Fibroblast of lung (primary cell): ENCODE results near the gene AP1S1. TPM values are rescaled to one million over a fixed set of nuclear protein-coding genes. Genes with fewer than 3 reads are reported as not detected.

Source experiments
- DNase-seq, 2 donors: peaks; one replicate each; pipeline versions ENCODE4 v3.0.0 to v3.0.0-alpha.2; 2010; ENCODE audit warnings: low read depth in 2 of 2
- H2AFZ ChIP-seq: 2 replicates; pipeline ENCODE4 v1.5.1; 2012; ENCODE audit warnings: low read length, control low read depth, inconsistent platforms
- H3K27ac ChIP-seq: 2 replicates; pipeline ENCODE4 v1.5.1; 2011; ENCODE audit warnings: low read length, control low read depth; ENCODE audit not compliant: insufficient read depth
- H3K27me3 ChIP-seq: 2 replicates; pipeline ENCODE4 v1.5.1; 2011; ENCODE audit warnings: mild to moderate bottlenecking, low read length; ENCODE audit not compliant: control insufficient read depth, insufficient read depth
- H3K36me3 ChIP-seq: 2 replicates; pipeline ENCODE4 v1.5.1; 2011; ENCODE audit warnings: low read length; ENCODE audit not compliant: control insufficient read depth, insufficient read depth
- H3K4me1 ChIP-seq: 2 replicates; pipeline ENCODE4 v1.5.1; 2011; ENCODE audit warnings: low read length; ENCODE audit not compliant: control insufficient read depth, insufficient read depth; ENCODE audit errors: extremely low read depth
- H3K4me2 ChIP-seq: 2 replicates; pipeline ENCODE4 v1.5.1; 2011; ENCODE audit warnings: low read length, control low read depth; ENCODE audit not compliant: insufficient read depth; ENCODE audit errors: extremely low read depth
- H3K4me3 ChIP-seq, 4 experiments: fragments of 200-600 bp in 1 of 4; sonication (generic) in 1 of 4; replicated peaks in 1 of 4; 2 replicates each; pipeline ENCODE4 v1.5.1; 2011 to 2016; ENCODE audit warnings: low read length in 4 of 4, low read depth in 3 of 4, mild to moderate bottlenecking in 3 of 4, control low read depth in 2 of 4, inconsistent platforms in 1 of 4, mixed read lengths in 1 of 4; ENCODE audit not compliant: insufficient read depth in 1 of 4; ENCODE audit errors: control extremely low read depth in 1 of 4
- H3K79me2 ChIP-seq: 2 replicates; pipeline ENCODE4 v1.5.1; 2012; ENCODE audit warnings: mild to moderate bottlenecking, low read length, inconsistent platforms; ENCODE audit not compliant: control insufficient read depth, insufficient read depth
- H3K9ac ChIP-seq: 2 replicates; pipeline ENCODE4 v1.5.1; 2011; ENCODE audit warnings: mild to moderate bottlenecking, low read length, control low read depth; ENCODE audit not compliant: insufficient read depth
- H3K9me3 ChIP-seq: 2 replicates; pipeline ENCODE4 v1.5.1; 2012; ENCODE audit warnings: low read depth, low read length; ENCODE audit not compliant: control insufficient read depth, insufficient read depth
- H4K20me1 ChIP-seq: 2 replicates; pipeline ENCODE4 v1.5.1; 2011; ENCODE audit warnings: low read length; ENCODE audit not compliant: control insufficient read depth, insufficient read depth; ENCODE audit errors: extremely low read depth
- CTCF ChIP-seq, 2 donors: IDR thresholded peaks in 1 of 2; conservative IDR thresholded peaks in 1 of 2; 1 replicate in 1 of 2; 2 replicates in 1 of 2; pipeline ENCODE4 v1.5.1; 2011 to 2012; ENCODE audit warnings: low read length in 2 of 2, control low read depth in 1 of 2, inconsistent platforms in 1 of 2, low read depth in 1 of 2, mild to moderate bottlenecking in 1 of 2
- EZH2 ChIP-seq: IDR thresholded peaks from 2 replicates; pipeline ENCODE4 v1.5.1; 2012; ENCODE audit warnings: low read length, control low read depth, mild to moderate bottlenecking; ENCODE audit errors: missing control alignments
- polyA plus RNA-seq, 2 donors: library from polyadenylated mRNA; depleted of rRNA in 1 of 2; stranded (reverse) in 1 of 2; unstranded in 1 of 2; fragments of >200 nt; gene quantifications; 2 replicates each; pipeline ENCODE4 v1.2.1, GENCODE V29; 2011 to 2012; ENCODE audit warnings: missing spikeins in 1 of 2
- total RNA-seq: library from RNA; depleted of rRNA; stranded (reverse); fragments of >200 nt; gene quantifications from 2 replicates; pipeline ENCODE4 v1.2.1, GENCODE V29; 2014

Gene AP1S1
- total and polyA plus RNA-seq, 2 donors (not counting 1 experiment from before 2014, with no cell fraction given): 128 to 139 TPM

- Histone ChIP-seq H2AFZ (no peak overlapping the region), H4K20me1 (no peaks in the 10 kb centered on the region), H3K4me2 (no peak overlapping the region), H3K4me1 (peaks cover 7% of the 10 kb centered on the region), H3K79me2 (peaks cover 11% of the 10 kb centered on the region), H3K27ac (no peak overlapping the region), H3K36me3 (peaks cover 4% of the 10 kb centered on the region), H3K9ac (no peak overlapping the region), H3K4me3 (no peak overlapping the region), H3K9me3 (no peaks in the 10 kb centered on the region), H3K27me3 (no peaks in the 10 kb centered on the region)
- TF ChIP-seq EZH2 (no peak), CTCF (conservative IDR thresholded peaks at IDR 0.05 in 1 of 2, IDR thresholded peaks at IDR 0.05 in 1 of 2; ENCODE audit: low read depth in 1 of 2, low read length in 2 of 2) (no peak)
- DNase-seq: no peak
Measured at GRCh38 chr7:101151908-101152651, 2.2 kb upstream of the AP1S1 start.

GRCh38 chr7:101154693-101155102 is 422 bp downstream of the AP1S1 start:
- Histone ChIP-seq H3K27me3 (no peaks in the 10 kb centered on the region), H4K20me1 (no peaks in the 10 kb centered on the region), H3K27ac (peak overlapping the region; percentile 57), H3K4me2 (peak overlapping the region; percentile 98), H3K4me3 (peak overlapping the region; percentile 68 to 89 (median 82)), H3K4me1 (peaks cover 7% of the 10 kb centered on the region), H3K9ac (peak overlapping the region; percentile 63), H3K9me3 (no peaks in the 10 kb centered on the region), H3K36me3 (peaks cover 15% of the 10 kb centered on the region), H3K79me2 (peaks cover 11% of the 10 kb centered on the region), H2AFZ (peak overlapping the region; percentile 30)
- TF ChIP-seq EZH2: no peak
- no peak for DNase-seq

GRCh38 chr7:101155303-101155702 is 1.0 kb downstream of the AP1S1 start:
- TF ChIP-seq CTCF (conservative IDR thresholded peaks at IDR 0.05 in 1 of 2, IDR thresholded peaks at IDR 0.05 in 1 of 2; ENCODE audit: low read depth in 1 of 2, low read length in 2 of 2): no peak
- no peak for TF ChIP-seq EZH2
- Histone ChIP-seq H4K20me1 (no peaks in the 10 kb centered on the region), H3K36me3 (peaks cover 18% of the 10 kb centered on the region), H3K9ac (peak overlapping the region; percentile 63), H3K9me3 (no peaks in the 10 kb centered on the region), H2AFZ (no peak overlapping the region), H3K27ac (peak overlapping the region; percentile 57), H3K79me2 (peaks cover 11% of the 10 kb centered on the region), H3K27me3 (no peaks in the 10 kb centered on the region), H3K4me3 (peak overlapping the region; percentile 68 to 89 (median 82)), H3K4me1 (peaks cover 7% of the 10 kb centered on the region), H3K4me2 (peak overlapping the region; percentile 98)
- DNase-seq: no peak
